Endothelial cell of umbilical vein (primary cell): ENCODE data around the gene TBX1. TPM values are rescaled to one million over a fixed set of nuclear protein-coding genes. Genes with fewer than 3 reads are reported as not detected.

Experiments used
- BruUV-seq: library from RNA; stranded (reverse); fragments of 400-500 nt; replicated peaks from 2 replicates; lab custom pipeline; 2021; lab: Mats Ljungman, UMichigan
- CTCF ChIA-PET: fragments of 300-600, 350-600 bp; sonication (Branson Sonifier 250); formaldehyde crosslinking; loops from one replicate; lab custom pipeline; 2021; ENCODE audit warnings: antibody characterized with exemption, inconsistent platforms; lab: Charles Lee
- POLR2A ChIA-PET: fragments of 300-600, 350-600 bp; sonication (Branson Sonifier 250); formaldehyde crosslinking; loops from one replicate; lab custom pipeline; 2021; ENCODE audit warnings: antibody characterized with exemption, inconsistent platforms; lab: Charles Lee
- DNase-seq: peaks from one replicate; pipeline ENCODE4 v3.0.0-alpha.2; 2011; ENCODE audit warnings: low read depth, low spot score
- FAIRE-seq: peaks from 2 replicates; lab custom pipeline; 2011; peaks lifted over from hg19 to GRCh38; lab: Jason Lieb, UNC
- H2AFZ ChIP-seq: 2 replicates; pipeline ENCODE4 v1.6.0; 2012; ENCODE audit warnings: low read depth, low read length, control low read depth, inconsistent platforms
- H3K27ac ChIP-seq: 2 replicates; pipeline ENCODE4 v1.5.1; 2011; ENCODE audit warnings: low read depth, mild to moderate bottlenecking, control low read depth, low read length, moderate library complexity; ENCODE audit not compliant: insufficient read depth
- H3K27me3 ChIP-seq, 2 experiments: 2 replicates each; pipeline versions ENCODE4 v1.6.0 to v1.6.1; 2011; ENCODE audit warnings: low read length in 2 of 2, mixed read lengths in 1 of 2; ENCODE audit not compliant: control insufficient read depth in 2 of 2, insufficient read depth in 2 of 2
- H3K36me3 ChIP-seq, 2 experiments: 2 replicates in 1 of 2; 3 replicates in 1 of 2; pipeline ENCODE4 v1.5.1; 2011; ENCODE audit warnings: low read length in 2 of 2, mild to moderate bottlenecking in 1 of 2, moderate library complexity in 1 of 2; ENCODE audit not compliant: control insufficient read depth in 2 of 2, insufficient read depth in 2 of 2; ENCODE audit errors: extremely low read depth in 1 of 2
- H3K4me1 ChIP-seq: 3 replicates; pipeline ENCODE4 v1.5.1; 2011; ENCODE audit warnings: mild to moderate bottlenecking, low read length; ENCODE audit not compliant: control insufficient read depth, insufficient read depth; ENCODE audit errors: extremely low read depth
- H3K4me2 ChIP-seq: 2 replicates; pipeline ENCODE4 v1.6.1; 2011; ENCODE audit warnings: low read length, control low read depth, mixed read lengths; ENCODE audit not compliant: insufficient read depth
- H3K4me3 ChIP-seq, 3 experiments: fragments of 200-600 bp in 1 of 3; sonication (generic), shearing (Covaris generic) in 1 of 3; replicated peaks in 1 of 3; 2 replicates each; pipeline ENCODE4 v1.5.1; 2011 to 2016; ENCODE audit warnings: control low read depth in 3 of 3, low read length in 3 of 3, mild to moderate bottlenecking in 2 of 3, inconsistent platforms in 1 of 3, low read depth in 1 of 3, moderate library complexity in 1 of 3; ENCODE audit not compliant: insufficient read depth in 1 of 3
- H3K79me2 ChIP-seq: 2 replicates; pipeline ENCODE4 v1.6.0; 2012; ENCODE audit warnings: low read length, inconsistent platforms; ENCODE audit not compliant: control insufficient read depth, insufficient read depth
- H3K9ac ChIP-seq: replicated peaks from 2 replicates; pipeline ENCODE3; 2011; ENCODE audit warnings: low read length, control low read depth; ENCODE audit not compliant: insufficient read depth; ENCODE audit errors: extremely low read depth
- H3K9me1 ChIP-seq: replicated peaks from 3 replicates; pipeline ENCODE4 v1.6.0; 2011; ENCODE audit warnings: mild to moderate bottlenecking, low read length; ENCODE audit not compliant: control insufficient read depth, insufficient read depth; ENCODE audit errors: extremely low read depth
- H3K9me3 ChIP-seq: replicated peaks from 2 replicates; pipeline ENCODE4 v1.5.1; 2012; ENCODE audit warnings: low read length, inconsistent platforms; ENCODE audit not compliant: control insufficient read depth, insufficient read depth
- H4K20me1 ChIP-seq: replicated peaks from 2 replicates; pipeline ENCODE3; 2011; ENCODE audit warnings: mild to moderate bottlenecking, low read length; ENCODE audit not compliant: control insufficient read depth, insufficient read depth; ENCODE audit errors: extremely low read depth
- CTCF ChIP-seq, 2 donors: IDR thresholded peaks; 1 replicate in 1 of 2; 2 replicates in 1 of 2; pipeline ENCODE4 v1.5.1; 2011; ENCODE audit warnings: low read length in 2 of 2, mild to moderate bottlenecking in 2 of 2, moderate library complexity in 2 of 2, control low read depth in 1 of 2, inconsistent platforms in 1 of 2, low read depth in 1 of 2; ENCODE audit not compliant: insufficient read depth in 1 of 2; ENCODE audit errors: extremely low read depth in 1 of 2
- EZH2 ChIP-seq: IDR thresholded peaks from 2 replicates; pipeline ENCODE4 v1.6.1; 2012; ENCODE audit warnings: borderline replicate concordance, low read depth, mild to moderate bottlenecking, moderate library complexity, low read length, inconsistent platforms; ENCODE audit not compliant: severe bottlenecking
- FOS ChIP-seq: IDR thresholded peaks from 2 replicates; pipeline ENCODE4 v1.6.1; 2011; ENCODE audit warnings: mild to moderate bottlenecking, low read length, moderate library complexity, borderline replicate concordance; ENCODE audit not compliant: insufficient read depth
- GATA2 ChIP-seq: IDR thresholded peaks from 2 replicates; pipeline ENCODE4 v1.7.0; 2011; ENCODE audit warnings: low read depth, mild to moderate bottlenecking, moderate library complexity, mixed read lengths, low read length; ENCODE audit not compliant: insufficient read length, insufficient read depth
- JUN ChIP-seq: IDR thresholded peaks from 2 replicates; pipeline ENCODE4 v1.6.1; 2011; ENCODE audit warnings: borderline replicate concordance, low read depth; ENCODE audit not compliant: insufficient read length, insufficient read depth
- MAX ChIP-seq: IDR thresholded peaks from 2 replicates; pipeline ENCODE4 v1.6.1; 2011; ENCODE audit not compliant: insufficient read depth, insufficient read length
- MYC ChIP-seq: IDR thresholded peaks from one replicate; pipeline ENCODE4 v1.6.1; 2011; ENCODE audit warnings: mild to moderate bottlenecking, low read depth, low read length
- POLR2A ChIP-seq: IDR thresholded peaks from 2 replicates; pipeline ENCODE4 v1.6.1; 2012; ENCODE audit warnings: low read depth, mild to moderate bottlenecking, control low read depth, low read length
- POLR2AphosphoS5 ChIP-seq: IDR thresholded peaks from 2 replicates; pipeline ENCODE4 v1.6.1; 2012; ENCODE audit warnings: low read depth, mild to moderate bottlenecking, control low read depth, low read length, moderate library complexity; ENCODE audit not compliant: insufficient read depth
- dilution Hi-C: fragments of 300-500 bp; cut with MboI; formaldehyde crosslinking; loops from one replicate; pipeline ENCODE4 v1.15.0; 2019; ENCODE audit warnings: low sequenced_read_pairs; ENCODE audit not compliant: extremely low pct_ligation_motif_present
- intact Hi-C: fragments of 100-400 bp; cut with micrococcal nuclease; formaldehyde crosslinking; loops from one replicate; pipeline ENCODE4 v1.10.0; 2022
- polyA plus RNA-seq, 4 experiments: library from polyadenylated mRNA; depleted of rRNA in 3 of 4; stranded (reverse) in 3 of 4; unstranded in 1 of 4; fragments of >200 nt; gene quantifications; 2 replicates each; pipeline versions ENCODE4 v1.2.1 to v1.2.3, GENCODE V29; 2011 to 2012; ENCODE audit warnings: missing spikeins in 1 of 4
- total RNA-seq: library from RNA; stranded (reverse); gene quantifications from 2 replicates; pipeline ENCODE4 v1.2.3, GENCODE V29; 2021

The TBX1 gene
- total and polyA plus RNA-seq, 2 donors (not counting 3 experiments of a cell fraction or from before 2014, with no cell fraction given) = 11.0 to 30.2 TPM

- Histone ChIP-seq H3K4me1 (peaks cover 9% of the 10 kb centered on the region), H3K4me2 (no peak overlapping the region), H3K27me3 (no peaks in the 10 kb centered on the region), H2AFZ (peak overlapping the region; percentile 97), H3K9me3 (no peaks in the 10 kb centered on the region), H3K27ac (no peak overlapping the region), H3K9me1 (no peaks in the 10 kb centered on the region), H4K20me1 (no peaks in the 10 kb centered on the region), H3K79me2 (no peaks in the 10 kb centered on the region), H3K9ac (no peak overlapping the region), H3K36me3 (no peaks in the 10 kb centered on the region), H3K4me3 (no peak overlapping the region)
- BruUV-seq = no TSS peak
- ChIA-PET POLR2A (no interaction called here), CTCF (interaction anchor here (1.1 to 3.4 kb wide), 5 partner anchors 8 to 174 kb away, joined by 3 to 32 read pairs (median 8); no protein-coding TSS in a partner anchor)
- FAIRE-seq (no peak), DNase-seq (no peak)
- dilution Hi-C loops = no loop called here
- TF ChIP-seq FOS (no peak), POLR2A (no peak), EZH2 (no peak), CTCF (IDR thresholded peaks at IDR 0.05; ENCODE audit: extremely low read depth in 1 of 2, insufficient read depth in 1 of 2, low read depth in 1 of 2, low read length in 2 of 2) (no peak), MYC (no peak), JUN (no peak), MAX (no peak), GATA2 (no peak), POLR2AphosphoS5 (no peak)
- intact Hi-C loops = no loop called here
Measured at GRCh38 chr22:19745155-19746101, 15.2 kb upstream of the TBX1 start.
